Upper lobe of left lung (tissue), 6 donors: ENCODE data around the gene SLC10A6. TPM values are rescaled to one million over a fixed set of nuclear protein-coding genes. Genes with fewer than 3 reads are reported as not detected.

ENCODE experiments used
- ATAC-seq, 2 donors: fragments of 200-7000 bp; cut with Tn5 transposase; one replicate each; pipeline ENCODE4 v1.9.1; 2022; ENCODE audit warnings: mild to moderate bottlenecking in 2 of 2, moderate library complexity in 2 of 2; ENCODE audit not compliant: low FRiP score in 2 of 2
- DNase-seq, 2 donors: peaks; one replicate each; pipeline ENCODE4 v3.0.0-alpha.2; 2019 to 2020
- H3K27ac ChIP-seq, 4 donors: fragments of 200-600 bp; sonication (generic); one replicate each; pipeline ENCODE4 v1.5.1; 2016 to 2019
- H3K27me3 ChIP-seq, 4 donors: fragments of 200-600 bp; sonication (generic); one replicate each; pipeline ENCODE4 v1.5.1; 2017 to 2019
- H3K36me3 ChIP-seq, 4 donors: fragments of 200-600 bp; sonication (generic); one replicate each; pipeline ENCODE4 v1.5.1; 2016 to 2019
- H3K4me1 ChIP-seq, 4 donors: fragments of 200-600 bp; sonication (generic); one replicate each; pipeline ENCODE4 v1.5.1; 2018 to 2019
- H3K4me3 ChIP-seq, 4 donors: fragments of 200-600 bp; sonication (generic); one replicate each; pipeline ENCODE4 v1.5.1; 2017 to 2019; ENCODE audit warnings: mild to moderate bottlenecking in 2 of 4, moderate library complexity in 1 of 4
- H3K9me3 ChIP-seq, 4 donors: fragments of 200-600 bp; sonication (generic); one replicate each; pipeline ENCODE4 v1.5.1; 2018 to 2019
- CTCF ChIP-seq, 6 experiments: fragments of 450-650 bp in 4 of 6; fragments of 200-600 bp in 2 of 6; sonication (generic) in 2 of 6; IDR thresholded peaks; one replicate each; pipeline ENCODE4 v1.5.1; 2016 to 2019; ENCODE audit warnings: antibody characterized with exemption in 6 of 6
- EP300 ChIP-seq, 4 donors: sonication (generic); formaldehyde crosslinking; IDR thresholded peaks; one replicate each; pipeline ENCODE4 v1.5.1; 2017; ENCODE audit warnings: antibody characterized with exemption in 4 of 4, control low read depth in 2 of 4
- POLR2A ChIP-seq, 4 donors: fragments of 450-650 bp; IDR thresholded peaks; one replicate each; pipeline ENCODE4 v1.5.1; 2016 to 2017; ENCODE audit warnings: antibody characterized with exemption in 4 of 4, mild to moderate bottlenecking in 2 of 4
- POLR2AphosphoS5 ChIP-seq, 2 donors: sonication (generic); formaldehyde crosslinking; IDR thresholded peaks; one replicate each; pipeline ENCODE4 v1.5.1; 2017; ENCODE audit warnings: antibody characterized with exemption in 2 of 2
- WGBS, 2 donors: methylation state at CpG; one replicate each; pipeline ENCODE4 v1.1.5; 2017 to 2018; 5-methylcytosine and 5-hydroxymethylcytosine counted together
- total RNA-seq, 6 donors: library from RNA; depleted of rRNA in 4 of 6; stranded (reverse); fragments of >200 nt in 4 of 6; gene quantifications; one replicate each; pipeline versions ENCODE4 v1.1.0 to v1.2.1, GENCODE V29; 2016 to 2021
- donor health status: DM: no; HTN: no; CAD: no; lungs with moderate emphysema.
- donor health status: DM: no; HTN: yes; CAD: no; lungs with severe emphysema.

SLC10A6 gene
- total RNA-seq, 6 donors from 2014 or later, result 0.27 to 3.4 (median 0.76) TPM; not detected in 1

GRCh38 chr4:86845593-86845992, 3.6 kb downstream of the SLC10A6 start:
- Histone ChIP-seq H3K27me3 (no peaks in the 10 kb centered on the region), H3K4me3 (no peak overlapping the region), H3K4me1 (no peaks in the 10 kb centered on the region), H3K9me3 (no peaks in the 10 kb centered on the region), H3K36me3 (no peaks in the 10 kb centered on the region), H3K27ac (no peak overlapping the region)
- whole genome bisulfite sequencing, 2 donors, result 80 to 83% methylated on average over 5 of the region's 5 CpGs
- ATAC-seq (no peak), DNase-seq (no peak)
- TF ChIP-seq POLR2AphosphoS5 (IDR thresholded peaks at IDR 0.05) (no peak), CTCF (IDR thresholded peaks at IDR 0.05) (no peak), POLR2A (IDR thresholded peaks at IDR 0.05) (no peak), EP300 (IDR thresholded peaks at IDR 0.05) (no peak)

GRCh38 chr4:86841309-86841708, 7.9 kb downstream of the SLC10A6 start:
- no peak for ATAC-seq
- 77 to 83% methylated on average over 1 of the region's 1 CpG for WGBS, 2 donors
- TF ChIP-seq EP300 (IDR thresholded peaks at IDR 0.05), result no peak
- no peak for TF ChIP-seq POLR2AphosphoS5 (IDR thresholded peaks at IDR 0.05)
- no peak for TF ChIP-seq CTCF (IDR thresholded peaks at IDR 0.05)
- no peak for TF ChIP-seq POLR2A (IDR thresholded peaks at IDR 0.05)

GRCh38 chr4:86840858-86841257, 8.3 kb downstream of the SLC10A6 start:
- Histone ChIP-seq H3K9me3 (no peaks in the 10 kb centered on the region), H3K4me3 (no peak overlapping the region), H3K27ac (no peak overlapping the region), H3K4me1 (no peaks in the 10 kb centered on the region), H3K36me3 (no peaks in the 10 kb centered on the region), H3K27me3 (no peaks in the 10 kb centered on the region)
- TF ChIP-seq EP300 (IDR thresholded peaks at IDR 0.05) (no peak), CTCF (IDR thresholded peaks at IDR 0.05) (no peak), POLR2A (IDR thresholded peaks at IDR 0.05) (no peak), POLR2AphosphoS5 (IDR thresholded peaks at IDR 0.05) (no peak)
- WGBS, 2 donors, result 72 to 97% methylated on average over 1 of the region's 1 CpG
- no peak for DNase-seq
- no peak for ATAC-seq

More at GRCh38 chr4:86841309-86841708, 7.9 kb downstream of the SLC10A6 start:
- Histone ChIP-seq H3K27ac (no peak overlapping the region), H3K4me1 (no peaks in the 10 kb centered on the region), H3K9me3 (no peaks in the 10 kb centered on the region), H3K4me3 (no peak overlapping the region), H3K36me3 (no peaks in the 10 kb centered on the region), H3K27me3 (no peaks in the 10 kb centered on the region)
- no peak for DNase-seq

- Histone ChIP-seq H3K4me3 (no peak overlapping the region), H3K27me3 (no peaks in the 10 kb centered on the region), H3K4me1 (peaks cover 0 to 2% (median 0%) of the 10 kb centered on the region in 4 donors), H3K36me3 (no peaks in the 10 kb centered on the region), H3K9me3 (no peaks in the 10 kb centered on the region), H3K27ac (no peak overlapping the region)
- no peak for DNase-seq
- WGBS, 2 donors, result 77 to 81% methylated on average over 5 of the region's 5 CpGs
- no peak for TF ChIP-seq POLR2AphosphoS5 (IDR thresholded peaks at IDR 0.05)
- TF ChIP-seq EP300 (IDR thresholded peaks at IDR 0.05), result no peak
- no peak for TF ChIP-seq POLR2A (IDR thresholded peaks at IDR 0.05)
- no peak for TF ChIP-seq CTCF (IDR thresholded peaks at IDR 0.05)
- no peak for ATAC-seq
Observed at GRCh38 chr4:86837691-86838503, 11.3 kb downstream of the SLC10A6 start.

GRCh38 chr4:86835677-86836076, 13.5 kb downstream of the SLC10A6 start:
- WGBS, 2 donors, result 66 to 82% methylated on average over 3 of the region's 3 CpGs
- H3K27me3 ChIP-seq, result no peaks in the 10 kb centered on the region
- H3K9me3 ChIP-seq, result no peaks in the 10 kb centered on the region
- ATAC-seq (no peak), DNase-seq (no peak)
- peak overlapping the region in 2 of 4 donors; percentile 18 to 46 for H3K27ac ChIP-seq
- H3K4me1 ChIP-seq, result peaks cover 0 to 5% (median 0%) of the 10 kb centered on the region in 4 donors
- TF ChIP-seq POLR2AphosphoS5 (IDR thresholded peaks at IDR 0.05) (no peak), POLR2A (IDR thresholded peaks at IDR 0.05) (no peak), EP300 (IDR thresholded peaks at IDR 0.05) (no peak), CTCF (IDR thresholded peaks at IDR 0.05) (no peak)
- H3K4me3 ChIP-seq, result no peak overlapping the region
- no peaks in the 10 kb centered on the region for H3K36me3 ChIP-seq
